ENCODE results near the gene EZR.
A peak's percentile ranks its signal among the peaks of the same experiment; 100 is the strongest.

The EZR gene

GRCh38 chr6:158797331-158798310, 21.5 kb downstream of the EZR start:
- Histone ChIP-seq H2AK5ac (ENCODE audit: low read length, severe bottlenecking) (no peak overlapping the region), H3K27ac (ENCODE audit: low read length, poor library complexity, severe bottlenecking) (no peak overlapping the region), H2BK15ac (ENCODE audit: low read depth, poor library complexity, severe bottlenecking) (no peak overlapping the region), H4K8ac (ENCODE audit: low read length) (no peak overlapping the region), H3K4ac (ENCODE audit: low read depth in 1 of 2, low read length in 2 of 2) (no peak overlapping the region), H2BK5ac (ENCODE audit: low read depth, low read length, poor library complexity, severe bottlenecking) (no peak overlapping the region), H3K79me1 (replicated peaks; ENCODE audit: low read length, poor library complexity, severe bottlenecking) (peaks cover 3% of the 10 kb centered on the region), H3K27me3 (ENCODE audit: control insufficient read depth in 1 of 2, insufficient read depth in 1 of 2, low read length in 2 of 2) (no peaks in the 10 kb centered on the region), H3K23ac (ENCODE audit: low read length in 2 of 2) (no peak overlapping the region), H3K9me3 (ENCODE audit: control insufficient read depth, low read length) (no peaks in the 10 kb centered on the region), H2BK12ac (ENCODE audit: low read length in 2 of 2) (no peak overlapping the region), H3K9ac (ENCODE audit: low read length) (peak overlapping the region; percentile 2), H3K18ac (ENCODE audit: low read depth in 1 of 2, low read length in 2 of 2) (no peak overlapping the region), H3K4me1 (ENCODE audit: control insufficient read depth, insufficient read depth, low read depth, low read length) (peaks cover 24% of the 10 kb centered on the region), H2AFZ (ENCODE audit: low read depth, low read length) (no peak overlapping the region), H3K4me3 (ENCODE audit: insufficient read depth in 1 of 2, low read depth in 1 of 2, low read length in 2 of 2) (no peak overlapping the region), H3K36me3 (ENCODE audit: control insufficient read depth in 1 of 2, insufficient read depth in 2 of 2, low read depth in 1 of 2, low read length in 2 of 2) (peaks cover 0 to 2% of the 10 kb centered on the region in 2 experiments), H4K91ac (ENCODE audit: low read length) (no peak overlapping the region), H3K14ac (ENCODE audit: low read length in 2 of 2) (no peak overlapping the region), H3K4me2 (ENCODE audit: low read length, poor library complexity, severe bottlenecking) (no peak overlapping the region), H2BK120ac (ENCODE audit: low read depth, low read length) (no peak overlapping the region)
- DNase-seq = peak; percentile 76
- 94% methylated on average over 1 of the region's 3 CpGs for WGBS

- WGBS = 98% methylated on average over 2 of the region's 3 CpGs
- Histone ChIP-seq H2BK12ac (ENCODE audit: low read length in 2 of 2) (no peak overlapping the region), H2BK15ac (ENCODE audit: low read depth, poor library complexity, severe bottlenecking) (no peak overlapping the region), H3K36me3 (ENCODE audit: control insufficient read depth in 1 of 2, insufficient read depth in 2 of 2, low read depth in 1 of 2, low read length in 2 of 2) (peaks cover 0 to 2% of the 10 kb centered on the region in 2 experiments), H3K23ac (ENCODE audit: low read length in 2 of 2) (no peak overlapping the region), H3K4me1 (ENCODE audit: control insufficient read depth, insufficient read depth, low read depth, low read length) (peaks cover 21% of the 10 kb centered on the region), H2AFZ (ENCODE audit: low read depth, low read length) (no peak overlapping the region), H3K9ac (ENCODE audit: low read length) (no peak overlapping the region), H3K4ac (ENCODE audit: low read depth in 1 of 2, low read length in 2 of 2) (no peak overlapping the region), H2AK5ac (ENCODE audit: low read length, severe bottlenecking) (no peak overlapping the region), H4K91ac (ENCODE audit: low read length) (no peak overlapping the region), H4K8ac (ENCODE audit: low read length) (no peak overlapping the region), H3K4me2 (ENCODE audit: low read length, poor library complexity, severe bottlenecking) (no peak overlapping the region), H2BK120ac (ENCODE audit: low read depth, low read length) (no peak overlapping the region), H3K9me3 (ENCODE audit: control insufficient read depth, low read length) (no peaks in the 10 kb centered on the region), H3K27ac (ENCODE audit: low read length, poor library complexity, severe bottlenecking) (no peak overlapping the region), H3K18ac (ENCODE audit: low read depth in 1 of 2, low read length in 2 of 2) (no peak overlapping the region), H3K4me3 (ENCODE audit: insufficient read depth in 1 of 2, low read depth in 1 of 2, low read length in 2 of 2) (no peak overlapping the region), H2BK5ac (ENCODE audit: low read depth, low read length, poor library complexity, severe bottlenecking) (no peak overlapping the region), H3K14ac (ENCODE audit: low read length in 2 of 2) (no peak overlapping the region), H3K27me3 (ENCODE audit: control insufficient read depth in 1 of 2, insufficient read depth in 1 of 2, low read length in 2 of 2) (no peaks in the 10 kb centered on the region), H3K79me1 (replicated peaks; ENCODE audit: low read length, poor library complexity, severe bottlenecking) (peaks cover 3% of the 10 kb centered on the region)
- no peak for DNase-seq
Measured at GRCh38 chr6:158796353-158796752, 22.8 kb downstream of the EZR start.

GRCh38 chr6:158795516-158795915, 23.7 kb downstream of the EZR start:
- Histone ChIP-seq H4K91ac (ENCODE audit: low read length) (no peak overlapping the region), H3K18ac (ENCODE audit: low read depth in 1 of 2, low read length in 2 of 2) (no peak overlapping the region), H4K8ac (ENCODE audit: low read length) (no peak overlapping the region), H2BK120ac (ENCODE audit: low read depth, low read length) (no peak overlapping the region), H3K36me3 (ENCODE audit: control insufficient read depth in 1 of 2, insufficient read depth in 2 of 2, low read depth in 1 of 2, low read length in 2 of 2) (peaks cover 0 to 2% of the 10 kb centered on the region in 2 experiments), H2BK5ac (ENCODE audit: low read depth, low read length, poor library complexity, severe bottlenecking) (no peak overlapping the region), H3K23ac (ENCODE audit: low read length in 2 of 2) (no peak overlapping the region), H3K27me3 (ENCODE audit: control insufficient read depth in 1 of 2, insufficient read depth in 1 of 2, low read length in 2 of 2) (no peaks in the 10 kb centered on the region), H3K4ac (ENCODE audit: low read depth in 1 of 2, low read length in 2 of 2) (no peak overlapping the region), H3K9me3 (ENCODE audit: control insufficient read depth, low read length) (no peaks in the 10 kb centered on the region), H3K4me2 (ENCODE audit: low read length, poor library complexity, severe bottlenecking) (no peak overlapping the region), H2BK12ac (ENCODE audit: low read length in 2 of 2) (no peak overlapping the region), H3K4me3 (ENCODE audit: insufficient read depth in 1 of 2, low read depth in 1 of 2, low read length in 2 of 2) (no peak overlapping the region), H2AK5ac (ENCODE audit: low read length, severe bottlenecking) (no peak overlapping the region), H3K79me1 (replicated peaks; ENCODE audit: low read length, poor library complexity, severe bottlenecking) (peaks cover 2% of the 10 kb centered on the region), H3K27ac (ENCODE audit: low read length, poor library complexity, severe bottlenecking) (no peak overlapping the region), H3K4me1 (ENCODE audit: control insufficient read depth, insufficient read depth, low read depth, low read length) (peaks cover 18% of the 10 kb centered on the region), H3K14ac (ENCODE audit: low read length in 2 of 2) (no peak overlapping the region), H2BK15ac (ENCODE audit: low read depth, poor library complexity, severe bottlenecking) (no peak overlapping the region), H3K9ac (ENCODE audit: low read length) (no peak overlapping the region), H2AFZ (ENCODE audit: low read depth, low read length) (no peak overlapping the region)
- DNase-seq = no peak
- 98% methylated on average over 5 of the region's 5 CpGs for WGBS

GRCh38 chr6:158793432-158793831, 25.7 kb downstream of the EZR start:
- Histone ChIP-seq H3K18ac (ENCODE audit: low read depth in 1 of 2, low read length in 2 of 2) (no peak overlapping the region), H4K8ac (ENCODE audit: low read length) (no peak overlapping the region), H3K9ac (ENCODE audit: low read length) (no peak overlapping the region), H3K9me3 (ENCODE audit: control insufficient read depth, low read length) (no peaks in the 10 kb centered on the region), H3K14ac (ENCODE audit: low read length in 2 of 2) (no peak overlapping the region), H4K91ac (ENCODE audit: low read length) (no peak overlapping the region), H3K27ac (ENCODE audit: low read length, poor library complexity, severe bottlenecking) (no peak overlapping the region), H2AK5ac (ENCODE audit: low read length, severe bottlenecking) (no peak overlapping the region), H3K4ac (ENCODE audit: low read depth in 1 of 2, low read length in 2 of 2) (no peak overlapping the region), H2BK15ac (ENCODE audit: low read depth, poor library complexity, severe bottlenecking) (no peak overlapping the region), H3K4me1 (ENCODE audit: control insufficient read depth, insufficient read depth, low read depth, low read length) (peaks cover 10% of the 10 kb centered on the region), H3K4me3 (ENCODE audit: insufficient read depth in 1 of 2, low read depth in 1 of 2, low read length in 2 of 2) (no peak overlapping the region), H2BK5ac (ENCODE audit: low read depth, low read length, poor library complexity, severe bottlenecking) (no peak overlapping the region), H3K36me3 (ENCODE audit: control insufficient read depth in 1 of 2, insufficient read depth in 2 of 2, low read depth in 1 of 2, low read length in 2 of 2) (peaks cover 0 to 5% of the 10 kb centered on the region in 2 experiments), H3K4me2 (ENCODE audit: low read length, poor library complexity, severe bottlenecking) (no peak overlapping the region), H3K27me3 (ENCODE audit: control insufficient read depth in 1 of 2, insufficient read depth in 1 of 2, low read length in 2 of 2) (no peaks in the 10 kb centered on the region), H2BK120ac (ENCODE audit: low read depth, low read length) (no peak overlapping the region), H2BK12ac (ENCODE audit: low read length in 2 of 2) (no peak overlapping the region), H3K23ac (ENCODE audit: low read length in 2 of 2) (no peak overlapping the region), H3K79me1 (replicated peaks; ENCODE audit: low read length, poor library complexity, severe bottlenecking) (peaks cover 2% of the 10 kb centered on the region), H2AFZ (ENCODE audit: low read depth, low read length) (no peak overlapping the region)
- WGBS = 65% methylated on average over 1 of the region's 1 CpG
- peak; percentile 70 for DNase-seq

All from mesenchymal stem cell (in vitro differentiated cells and primary cell).